Measurements from ENCODE around the gene PIK3R1. TPM values are rescaled to one million over a fixed set of nuclear protein-coding genes. Genes with fewer than 3 reads are reported as not detected.

Gene PIK3R1
- total and polyA plus RNA-seq, 4 donors: 6.8 to 222 (median 74.9) TPM

- peaks cover 6 to 28% (median 9%) of the 10 kb centered on the region in 5 donors for H3K4me1 ChIP-seq (ENCODE audit: control insufficient read depth in 5 of 5, insufficient read depth in 5 of 5, low read length in 5 of 5)
- H3K9ac ChIP-seq (ENCODE audit: insufficient read depth in 1 of 2, low read length in 2 of 2): peak overlapping the region; percentile 51 to 83
- ATAC-seq (ENCODE audit: insufficient read depth, low FRiP score) (no peak), DNase-seq (no peak)
- WGBS, 2 donors: 0 to 1% methylated on average over 3 of the region's 3 CpGs
- H3K27ac ChIP-seq (ENCODE audit: low read depth in 1 of 2, low read length in 1 of 2): peak overlapping the region; percentile 98 to 99
- peak overlapping the region; percentile 97 for H3K4me3 ChIP-seq
- TF ChIP-seq CTCF (IDR thresholded peaks at IDR 0.05; ENCODE audit: control extremely low read depth, extremely low read depth): no peak
- H3K36me3 ChIP-seq (ENCODE audit: control insufficient read depth in 4 of 4, insufficient read depth in 4 of 4, low read length in 4 of 4): peaks cover 0 to 14% (median 2%) of the 10 kb centered on the region in 4 donors
- H3K9me3 ChIP-seq (ENCODE audit: control insufficient read depth in 4 of 4, insufficient read depth in 3 of 4, low read length in 3 of 4): no peaks in the 10 kb centered on the region
- no peaks in the 10 kb centered on the region for H3K27me3 ChIP-seq (ENCODE audit: control insufficient read depth in 3 of 3, insufficient read depth in 3 of 3, low read length in 2 of 3)
Measured at GRCh38 chr5:68217047-68217355, 1.4 kb downstream of the PIK3R1 start.

- peaks cover 0 to 14% (median 2%) of the 10 kb centered on the region in 4 donors for H3K36me3 ChIP-seq (ENCODE audit: control insufficient read depth in 4 of 4, insufficient read depth in 4 of 4, low read length in 4 of 4)
- H3K27ac ChIP-seq (ENCODE audit: low read depth in 1 of 2, low read length in 1 of 2): peak overlapping the region in 1 of 2 donors; percentile 99
- peaks cover 6 to 28% (median 12%) of the 10 kb centered on the region in 5 donors for H3K4me1 ChIP-seq (ENCODE audit: control insufficient read depth in 5 of 5, insufficient read depth in 5 of 5, low read length in 5 of 5)
- H3K9ac ChIP-seq (ENCODE audit: insufficient read depth in 1 of 2, low read length in 2 of 2): peak overlapping the region; percentile 17 to 83
- H3K4me3 ChIP-seq: no peak overlapping the region
- 5 to 21% methylated on average over 5 of the region's 5 CpGs for whole genome bisulfite sequencing, 2 donors
- no peaks in the 10 kb centered on the region for H3K27me3 ChIP-seq (ENCODE audit: control insufficient read depth in 3 of 3, insufficient read depth in 3 of 3, low read length in 2 of 3)
- peak in 1 of 3 donors; percentile 30 for DNase-seq
- H3K9me3 ChIP-seq (ENCODE audit: control insufficient read depth in 4 of 4, insufficient read depth in 3 of 4, low read length in 3 of 4): no peaks in the 10 kb centered on the region
- TF ChIP-seq CTCF (IDR thresholded peaks at IDR 0.05; ENCODE audit: control extremely low read depth, extremely low read depth): no peak
- no peak for ATAC-seq (ENCODE audit: insufficient read depth, low FRiP score)
Measured at GRCh38 chr5:68217528-68217927, 2.0 kb downstream of the PIK3R1 start.

- Histone ChIP-seq H3K4me1 (ENCODE audit: control insufficient read depth in 5 of 5, insufficient read depth in 5 of 5, low read length in 5 of 5) (peaks cover 8 to 35% (median 19%) of the 10 kb centered on the region in 5 donors), H3K27ac (ENCODE audit: low read depth in 1 of 2, low read length in 1 of 2) (no peak overlapping the region), H3K9me3 (ENCODE audit: control insufficient read depth in 4 of 4, insufficient read depth in 3 of 4, low read length in 3 of 4) (no peaks in the 10 kb centered on the region), H3K4me3 (no peak overlapping the region), H3K27me3 (ENCODE audit: control insufficient read depth in 3 of 3, insufficient read depth in 3 of 3, low read length in 2 of 3) (no peaks in the 10 kb centered on the region), H3K36me3 (ENCODE audit: control insufficient read depth in 4 of 4, insufficient read depth in 4 of 4, low read length in 4 of 4) (peaks cover 0 to 14% (median 2%) of the 10 kb centered on the region in 4 donors), H3K9ac (ENCODE audit: insufficient read depth in 1 of 2, low read length in 2 of 2) (no peak overlapping the region)
- no peak for DNase-seq
- 67 to 85% methylated on average over 3 of the region's 3 CpGs for WGBS, 2 donors
- TF ChIP-seq CTCF (IDR thresholded peaks at IDR 0.05; ENCODE audit: control extremely low read depth, extremely low read depth): no peak
- ATAC-seq (ENCODE audit: insufficient read depth, low FRiP score): no peak
Measured at GRCh38 chr5:68219161-68219816, 3.7 kb downstream of the PIK3R1 start.

GRCh38 chr5:68220260-68220659 lies 4.7 kb downstream of the PIK3R1 start:
- Histone ChIP-seq H3K9me3 (ENCODE audit: control insufficient read depth in 4 of 4, insufficient read depth in 3 of 4, low read length in 3 of 4) (no peaks in the 10 kb centered on the region), H3K9ac (ENCODE audit: insufficient read depth in 1 of 2, low read length in 2 of 2) (no peak overlapping the region), H3K27ac (ENCODE audit: low read depth in 1 of 2, low read length in 1 of 2) (peak overlapping the region; percentile 54 to 71), H3K4me1 (ENCODE audit: control insufficient read depth in 5 of 5, insufficient read depth in 5 of 5, low read length in 5 of 5) (peaks cover 9 to 43% (median 21%) of the 10 kb centered on the region in 5 donors), H3K27me3 (ENCODE audit: control insufficient read depth in 3 of 3, insufficient read depth in 3 of 3, low read length in 2 of 3) (no peaks in the 10 kb centered on the region), H3K4me3 (no peak overlapping the region), H3K36me3 (ENCODE audit: control insufficient read depth in 4 of 4, insufficient read depth in 4 of 4, low read length in 4 of 4) (peaks cover 0 to 14% (median 2%) of the 10 kb centered on the region in 4 donors)
- ATAC-seq (ENCODE audit: insufficient read depth, low FRiP score): no peak
- no peak for TF ChIP-seq CTCF (IDR thresholded peaks at IDR 0.05; ENCODE audit: control extremely low read depth, extremely low read depth)
- WGBS, 2 donors: 96 to 99% methylated on average over 7 of the region's 7 CpGs
- DNase-seq: no peak

Measured in lung (tissue), 12 donors.